H1 (cell line): ENCODE measurements around the gene GTF2E1. TPM values are rescaled to one million over a fixed set of nuclear protein-coding genes. Genes with fewer than 3 reads are reported as not detected.

Experiments used
- polyA plus RNA-seq, 7 experiments: library from polyadenylated mRNA; depleted of rRNA in 3 of 7; stranded (reverse) in 5 of 7; unstranded in 2 of 7; fragments of >200 nt in 5 of 7; fragments of 200-250 nt in 2 of 7; gene quantifications; 1 replicate in 5 of 7; 2 replicates in 1 of 7; 4 replicates in 1 of 7; pipeline versions ENCODE4 v1.2.1 to v1.2.3, GENCODE V29; 2011 to 2013; ENCODE audit warnings: missing spikeins in 2 of 7, mixed read lengths in 2 of 7
- small RNA-seq: library from polyadenylated mRNA; stranded (forward); fragments of <200 nt; extraction: miRNeasy Mini kit (QIAGEN cat#:217004); gene quantifications from one replicate; pipeline ENCODE3, GENCODE V24; 2013; ENCODE audit not compliant: insufficient read depth
- total RNA-seq: library from RNA; stranded (reverse); fragmentation: NEBNext Ultra II Directional; extraction: Animal tissue kit (Norgen Biotek cat#: 25700); gene quantifications from 2 replicates; pipeline ENCODE4 v1.2.1, GENCODE V29; 2021

GTF2E1 gene
- total and polyA plus RNA-seq, 2 of the 8 experiments (the other 6 are each of a cell fraction or from before 2014, with no cell fraction given) = 37.4 to 73.3 TPM

Small RNA genes within 50 kb of the gene (small RNA-seq; reads per million reads assigned to genes)
- gene MTCO1P29 (not detected), gene MTCO2P29 (not detected)

Other genes with a start within 250 kb of the GTF2E1 start
- gene NDUFB4, start 146.4 kb upstream of the GTF2E1 start, total RNA-seq = 184 and 194 TPM in 2 replicates
- 347 and 382 TPM in 2 replicates for gene NDUFB4, start 146.4 kb upstream of the GTF2E1 start, polyA plus RNA-seq (2011; rRNA removed)
- gene HGD, start 60.5 kb upstream of the GTF2E1 start, total RNA-seq = not detected in 2 replicates
- gene HGD, start 60.5 kb upstream of the GTF2E1 start, polyA plus RNA-seq (2011; rRNA removed) = 0.09 and 0.11 TPM in 2 replicates
- gene RABL3, start 228 bp upstream of the GTF2E1 start, total RNA-seq = 18.5 and 19.2 TPM in 2 replicates
- 2.3 and 4.4 TPM in 2 replicates for gene RABL3, start 228 bp upstream of the GTF2E1 start, polyA plus RNA-seq (2011; rRNA removed)
- 5.6 and 6.0 TPM in 2 replicates for gene STXBP5L, start 165.5 kb downstream of the GTF2E1 start, total RNA-seq
- 0.67 and 2.0 TPM in 2 replicates for gene STXBP5L, start 165.5 kb downstream of the GTF2E1 start, polyA plus RNA-seq (2011; rRNA removed)